GM12892 (cell line): ENCODE measurements around the gene FSTL1.

ENCODE experiments used
- POLR2A ChIP-seq: IDR thresholded peaks from 2 replicates; pipeline ENCODE4 v1.6.1; 2011; ENCODE audit warnings: low read depth, low read length, control low read depth
- POLR2AphosphoS5 ChIP-seq: IDR thresholded peaks from 2 replicates; pipeline ENCODE4 v1.6.1; 2011; ENCODE audit warnings: low read depth, low read length, control low read depth
- TAF1 ChIP-seq: IDR thresholded peaks from 2 replicates; pipeline ENCODE4 v1.6.1; 2011; ENCODE audit warnings: low read depth, mild to moderate bottlenecking, control low read depth, low read length, borderline replicate concordance

GRCh38 chr3:120459196-120459595, 8.4 kb upstream of the FSTL1 start:
- TF ChIP-seq POLR2A (no peak), POLR2AphosphoS5 (no peak), TAF1 (no peak)
